HepG2 (cell line): Measurements from ENCODE around the gene PLCG2. TPM values are rescaled to one million over a fixed set of nuclear protein-coding genes. Genes with fewer than 3 reads are reported as not detected.

ENCODE experiments used
- ATAC-seq: fragments of 200-7000 bp; cut with Tn5 transposase; 3 replicates; pipeline ENCODE4 v1.9.1; 2020; ENCODE audit warnings: mild to moderate bottlenecking, moderate library complexity
- BruUV-seq: library from RNA; stranded (reverse); fragments of 400-500 nt; replicated peaks from 2 replicates; lab custom pipeline; 2021; lab: Mats Ljungman, UMichigan
- CTCF ChIA-PET: fragments of 300-600 bp; formaldehyde crosslinking; extraction: SDS; loops from one replicate; lab custom pipeline; 2021; ENCODE audit warnings: low total read pairs, inconsistent platforms, low intra/inter-chr PET ratio; lab: Yijun Ruan, JAX
- POLR2A ChIA-PET: fragments of 350-600 bp; sonication (Branson Sonifier 250); formaldehyde crosslinking; loops from one replicate; lab custom pipeline; 2020; ENCODE audit warnings: antibody characterized with exemption, inconsistent platforms; lab: Yijun Ruan, JAX
- DNase-seq: peaks from one replicate; pipeline ENCODE4 v3.0.0-alpha.2; 2015; ENCODE audit warnings: low spot score
- FAIRE-seq: peaks from 3 replicates; lab custom pipeline; 2011; peaks lifted over from hg19 to GRCh38; lab: Jason Lieb, UNC
- H2AFZ ChIP-seq: one replicate; pipeline ENCODE4 v1.6.1; 2011; ENCODE audit warnings: low read length, inconsistent platforms
- H3K27ac ChIP-seq: fragments of 300-600 bp; 3 replicates; pipeline ENCODE4 v1.8.0; 2011; ENCODE audit warnings: mixed run types, mild to moderate bottlenecking, mixed read lengths, low read length, inconsistent platforms; ENCODE audit not compliant: insufficient read depth; ENCODE audit errors: extremely low read length
- H3K27me3 ChIP-seq, 2 experiments: fragments of 200-600 bp in 1 of 2; 2 replicates in 1 of 2; 3 replicates in 1 of 2; pipeline versions ENCODE4 v1.6.0 to v1.8.0; 2011; ENCODE audit warnings: low read length in 2 of 2, mild to moderate bottlenecking in 2 of 2, moderate library complexity in 2 of 2, inconsistent platforms in 1 of 2; ENCODE audit not compliant: insufficient read depth in 2 of 2, control insufficient read depth in 1 of 2
- H3K36me3 ChIP-seq, 2 experiments: fragments of 200-600 bp in 1 of 2; replicated peaks in 1 of 2; 2 replicates in 1 of 2; 3 replicates in 1 of 2; pipeline versions ENCODE4 v1.5.1 to v1.8.0; 2011; ENCODE audit warnings: low read length in 2 of 2, inconsistent platforms in 1 of 2; ENCODE audit not compliant: insufficient read depth in 2 of 2, control insufficient read depth in 1 of 2
- H3K4me1 ChIP-seq: 2 replicates; pipeline ENCODE4 v1.5.1; 2012; ENCODE audit warnings: low read length, inconsistent platforms; ENCODE audit not compliant: insufficient read depth
- H3K4me2 ChIP-seq: 2 replicates; pipeline ENCODE4 v1.6.0; 2011; ENCODE audit warnings: low read depth, low read length, inconsistent platforms
- H3K4me3 ChIP-seq, 3 experiments: fragments of 200-600 bp in 1 of 3; sonication (generic), shearing (Covaris generic) in 1 of 3; replicated peaks in 1 of 3; 2 replicates each; pipeline ENCODE4 v1.5.1; 2011 to 2016; ENCODE audit warnings: low read length in 3 of 3, inconsistent platforms in 2 of 3, low read depth in 2 of 3, mild to moderate bottlenecking in 2 of 3, control low read depth in 1 of 3, mixed read lengths in 1 of 3; ENCODE audit not compliant: insufficient read depth in 1 of 3
- H3K79me2 ChIP-seq: one replicate; pipeline ENCODE4 v1.6.1; 2011; ENCODE audit warnings: low read length, inconsistent platforms; ENCODE audit not compliant: insufficient read depth
- H3K9ac ChIP-seq: 2 replicates; pipeline ENCODE4 v1.6.0; 2011; ENCODE audit warnings: mild to moderate bottlenecking, low read depth, low read length, inconsistent platforms; ENCODE audit not compliant: insufficient read depth
- H3K9me3 ChIP-seq: 2 replicates; pipeline ENCODE4 v1.5.1; 2012; ENCODE audit warnings: mild to moderate bottlenecking, low read length
- H4K20me1 ChIP-seq: 2 replicates; pipeline ENCODE4 v1.6.0; 2011; ENCODE audit warnings: inconsistent platforms, mild to moderate bottlenecking, low read length, moderate library complexity; ENCODE audit not compliant: insufficient read depth
- KLF15 ChIP-seq: sonication (generic); formaldehyde crosslinking; IDR thresholded peaks from 2 replicates; pipeline ENCODE4 v1.8.1; 2023; ENCODE audit warnings: borderline replicate concordance, mild to moderate bottlenecking, inconsistent platforms, missing genetic modification reagents, mixed read lengths
- LRRFIP1 ChIP-seq: sonication (generic); formaldehyde crosslinking; conservative IDR thresholded peaks from 2 replicates; pipeline ENCODE4 v1.4.0; 2020; ENCODE audit warnings: missing genetic modification reagents
- MIER2 ChIP-seq: IDR thresholded peaks from 2 replicates; pipeline ENCODE4 v1.6.1; 2016; ENCODE audit warnings: missing biosample characterization, missing genetic modification reagents
- SIX4 ChIP-seq: sonication (generic); formaldehyde crosslinking; IDR thresholded peaks from 2 replicates; pipeline ENCODE4 v1.4.0; 2020; ENCODE audit warnings: missing genetic modification reagents
- SP5 ChIP-seq: IDR thresholded peaks from 2 replicates; pipeline ENCODE4 v1.6.1; 2016; ENCODE audit warnings: low read depth, borderline replicate concordance
- ZNF350 ChIP-seq: sonication (generic); formaldehyde crosslinking; IDR thresholded peaks from 2 replicates; pipeline ENCODE4 v1.4.0; 2020; ENCODE audit warnings: mild to moderate bottlenecking, low read depth, missing genetic modification reagents, borderline replicate concordance
- WGBS: methylation state at CpG from one replicate; pipeline ENCODE4 v1.1.6; 2017; ENCODE audit warnings: low lambda C conversion rate; 5-methylcytosine and 5-hydroxymethylcytosine counted together
- in situ Hi-C: cut with HindIII; loops from 2 replicates; pipeline ENCODE4 v1.10.0; 2017; ENCODE audit warnings: low pct_unique_long_range_greater_than_20kb; ENCODE audit not compliant: extremely low pct_ligation_motif_present
- intact Hi-C: fragments of 100-400 bp; cut with micrococcal nuclease; formaldehyde crosslinking; loops from one replicate; pipeline ENCODE4 v1.10.0; 2022; ENCODE audit not compliant: unreplicated experiment
- polyA plus RNA-seq, 8 experiments: library from polyadenylated mRNA; depleted of rRNA in 3 of 8; stranded (reverse) in 7 of 8; unstranded in 1 of 8; fragments of >200 nt; fragmentation: Illumina TruSeq in 4 of 8; extraction: Trizol in 4 of 8; gene quantifications; 2 replicates each; pipeline versions ENCODE4 v1.2.1 to v1.2.3, GENCODE V29; 2011 to 2016; ENCODE audit warnings: low read depth in 4 of 8, missing spikeins in 1 of 8, mixed read lengths in 1 of 8; ENCODE audit not compliant: insufficient read depth in 1 of 8
- total RNA-seq, 5 experiments: library from RNA; depleted of rRNA; stranded (reverse); fragments of >200 nt; fragmentation: Illumina TruSeq; extraction: Trizol; gene quantifications; 2 replicates each; pipeline ENCODE4 v1.2.3, GENCODE V29; 2016; ENCODE audit warnings: low read depth in 1 of 5

PLCG2 gene
- total and polyA plus RNA-seq, 2 of the 13 experiments (the other 11 are each of a cell fraction or from before 2014, with no cell fraction given), result 0.13 to 0.18 TPM

- no peak overlapping the region for H3K4me2 ChIP-seq
- H3K9ac ChIP-seq, result no peak overlapping the region
- FAIRE-seq (no peak), ATAC-seq (no peak; the same call in 1 of the 3 replicates), DNase-seq (no peak)
- BruUV-seq, result no TSS peak
- in situ Hi-C loops, result no loop called here
- ChIA-PET CTCF (no interaction called here), POLR2A (no interaction called here)
- intact Hi-C loops, result no loop called here
- no peaks in the 10 kb centered on the region for H3K4me1 ChIP-seq
- H3K36me3 ChIP-seq, result no peaks in the 10 kb centered on the region
- 3% methylated on average over 12 of the region's 14 CpGs for WGBS
- H2AFZ ChIP-seq, result no peak overlapping the region
- peaks cover 4 to 46% of the 10 kb centered on the region in 2 experiments; a peak in 4 of 5 replicates for H3K27me3 ChIP-seq
- H3K27ac ChIP-seq, result no peak overlapping the region
- no peak overlapping the region for H3K4me3 ChIP-seq
- TF ChIP-seq SIX4 (no peak), KLF15 (no peak), ZNF350 (CRISPR knock-in tag) (no peak), SP5 (CRISPR knock-in tag) (no peak), LRRFIP1 (CRISPR knock-in tag) (no peak), MIER2 (CRISPR knock-in tag) (no peak)
- no peaks in the 10 kb centered on the region for H3K79me2 ChIP-seq
- no peaks in the 10 kb centered on the region for H3K9me3 ChIP-seq
- H4K20me1 ChIP-seq, result no peaks in the 10 kb centered on the region
Measured at GRCh38 chr16:81864646-81865382, 85.7 kb downstream of the PLCG2 start.
